Activated CD4-positive, CD25-positive, alpha-beta regulatory T cell (primary cell): ENCODE results near the gene PSMA1.
A peak's percentile ranks its signal among the peaks of the same experiment; 100 is the strongest.

Experiments
- DNase-seq, 4 experiments: peaks; one replicate each; lab custom pipeline; 2025; lab: John Stamatoyannopoulos, UW

Gene PSMA1

DNA sequence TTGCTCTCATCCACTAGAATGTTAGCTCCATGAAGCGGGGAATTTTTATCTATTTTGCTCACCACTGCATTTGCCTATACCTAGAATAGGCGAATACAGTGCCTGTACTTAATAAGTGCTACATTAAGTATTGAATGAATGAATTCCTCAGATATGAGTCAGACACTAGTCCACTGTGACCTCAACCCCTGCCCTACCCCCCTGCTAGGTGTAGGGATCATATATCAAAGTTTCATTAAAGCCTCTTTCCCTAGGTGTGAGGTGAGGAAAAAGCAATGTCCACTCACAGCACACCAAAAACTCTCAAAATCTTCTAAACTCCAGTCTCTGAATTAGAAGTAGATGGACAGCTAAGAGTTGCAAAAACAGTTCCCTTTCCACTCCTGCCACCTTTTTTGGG lies 9.8 kb upstream of the PSMA1 start:
- DNase-seq: no peak

DNA sequence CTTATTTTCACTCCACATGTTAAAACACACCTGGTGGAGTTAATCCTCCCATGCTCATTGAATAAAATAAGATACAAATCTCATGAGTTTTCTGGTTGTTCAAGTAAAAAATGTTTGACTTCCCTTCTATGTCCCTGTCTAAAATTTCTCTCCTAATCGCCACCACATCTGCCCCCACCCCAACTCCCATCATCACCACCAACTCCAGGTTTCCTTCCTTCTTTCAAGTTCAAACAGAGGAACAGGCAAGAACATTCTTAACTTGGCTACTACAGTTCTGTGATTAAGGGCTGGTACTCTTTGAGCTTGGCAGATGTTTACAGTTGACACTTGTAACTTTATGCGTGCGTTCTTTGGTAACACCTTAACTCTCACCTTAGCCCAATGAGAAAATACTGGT lies 9.1 kb upstream of the PSMA1 start:
- DNase-seq: no peak

DNA sequence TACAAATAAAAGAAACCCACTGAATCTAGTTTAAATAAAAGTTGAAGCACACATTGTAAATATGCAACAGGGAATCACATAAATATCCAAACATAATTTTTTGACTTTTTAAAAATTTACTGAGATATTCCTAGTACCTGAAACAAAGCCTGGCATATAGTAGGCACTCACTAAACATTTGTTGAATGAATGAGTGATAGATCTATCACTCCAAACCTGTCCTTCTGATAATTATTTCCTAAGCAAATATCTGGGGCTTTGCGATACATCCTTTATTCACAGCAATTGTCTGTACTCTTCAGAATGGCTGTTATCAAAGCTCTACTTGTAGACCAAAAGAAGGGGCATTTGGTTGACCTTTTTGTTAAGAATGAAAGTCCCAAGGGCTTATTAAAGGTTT lies 2.6 kb upstream of the PSMA1 start:
- no peak for DNase-seq

DNA sequence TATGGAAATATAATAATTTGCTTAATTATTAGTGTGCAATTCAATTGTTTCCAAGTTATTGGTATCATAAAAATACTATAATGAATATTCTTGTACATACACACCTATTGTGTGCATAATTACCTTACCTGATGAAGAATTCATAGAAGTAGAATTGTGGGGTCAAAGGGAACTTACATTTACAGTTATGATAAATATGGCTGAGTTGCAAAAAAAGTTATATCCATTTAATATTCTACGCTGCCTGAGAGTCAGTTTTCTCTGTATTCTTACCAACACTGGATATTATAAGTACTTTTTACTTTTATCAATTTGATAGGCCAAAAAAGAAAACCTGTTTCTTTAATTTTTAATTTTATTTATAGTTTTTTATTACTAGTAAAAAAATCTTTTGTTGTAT lies 2.1 kb upstream of the PSMA1 start:
- DNase-seq: no peak

DNA sequence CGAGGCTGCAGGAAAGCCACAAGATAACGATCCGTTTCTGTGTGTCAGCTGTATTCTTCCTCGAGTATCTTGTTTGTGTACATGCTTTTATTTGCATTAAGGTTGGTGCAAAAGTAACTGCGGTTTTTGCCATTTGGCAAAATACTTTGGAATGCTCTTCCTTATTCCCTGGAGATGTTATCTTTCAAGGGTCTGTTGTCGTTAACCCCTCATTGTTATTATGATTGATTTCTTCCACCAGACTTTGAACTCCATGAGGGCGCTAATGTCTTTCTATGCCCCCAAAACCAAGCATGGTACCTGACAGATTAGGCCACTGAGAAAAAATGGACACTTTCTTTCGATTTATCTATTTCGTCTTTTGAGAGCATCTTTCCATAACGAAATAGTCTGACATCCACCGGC lies 563 bp upstream of the PSMA1 start:
- no peak for DNase-seq

DNA sequence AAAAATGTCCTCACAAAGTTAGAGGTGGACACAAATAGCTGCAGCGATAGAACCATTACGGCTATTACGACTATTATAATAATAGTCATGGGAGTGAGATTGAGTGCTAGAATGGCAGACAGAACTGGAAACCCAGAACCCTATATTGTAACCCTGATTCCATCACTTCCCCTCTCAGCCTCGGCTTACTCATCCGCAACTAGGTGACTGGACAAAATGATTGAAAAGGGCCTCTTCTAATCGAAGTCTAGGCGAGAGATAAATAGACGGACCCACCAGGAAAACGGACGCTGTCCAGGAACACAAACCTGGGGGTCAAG lies 629 bp downstream of the PSMA1 start:
- no peak for DNase-seq

DNA sequence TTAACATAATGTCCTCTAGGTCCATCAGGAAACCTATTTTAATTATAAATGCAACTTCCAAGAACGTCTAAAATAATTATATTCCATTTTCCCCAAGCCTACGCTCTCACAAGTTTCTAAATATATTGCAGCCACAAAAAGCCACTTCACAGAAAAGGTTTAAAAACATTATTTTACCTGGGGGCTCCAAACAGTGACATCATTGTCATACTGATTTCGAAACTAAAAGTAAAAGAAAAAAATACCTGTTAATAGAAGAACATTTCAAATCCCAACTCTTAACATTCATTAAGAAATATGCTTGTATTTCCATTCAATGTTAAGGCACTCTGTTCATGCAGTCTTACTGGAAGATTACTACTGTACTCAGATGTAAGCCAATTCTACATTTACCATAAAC lies 1.4 kb downstream of the PSMA1 start:
- DNase-seq: no peak

DNA sequence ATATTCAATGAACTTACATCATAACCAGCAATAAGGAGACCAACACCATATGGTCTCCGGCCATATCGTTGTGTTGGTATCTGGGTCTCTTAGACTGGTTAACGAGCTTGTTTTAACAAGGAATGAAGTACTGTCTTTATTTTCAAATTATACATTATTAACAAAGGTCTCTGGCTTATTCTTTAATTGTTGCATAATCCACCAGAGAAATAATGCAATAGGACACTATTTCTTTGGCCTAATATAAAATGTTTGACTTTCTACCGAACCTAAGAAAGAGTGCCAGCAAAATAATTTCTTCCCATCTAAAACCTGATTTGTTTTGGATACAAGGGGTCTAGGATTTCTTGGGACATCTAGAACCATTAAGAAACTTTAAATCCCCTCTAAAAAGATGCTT lies 6.4 kb downstream of the PSMA1 start:
- DNase-seq: no peak

- no peak for DNase-seq
Measured at GRCh38 chr11:14506532-14506931, 13.7 kb downstream of the PSMA1 start.

- DNase-seq: no peak
Measured at GRCh38 chr11:14503023-14503422, 17.2 kb downstream of the PSMA1 start.

- DNase-seq: no peak
Measured at GRCh38 chr11:14502039-14502438, 18.1 kb downstream of the PSMA1 start.

DNA sequence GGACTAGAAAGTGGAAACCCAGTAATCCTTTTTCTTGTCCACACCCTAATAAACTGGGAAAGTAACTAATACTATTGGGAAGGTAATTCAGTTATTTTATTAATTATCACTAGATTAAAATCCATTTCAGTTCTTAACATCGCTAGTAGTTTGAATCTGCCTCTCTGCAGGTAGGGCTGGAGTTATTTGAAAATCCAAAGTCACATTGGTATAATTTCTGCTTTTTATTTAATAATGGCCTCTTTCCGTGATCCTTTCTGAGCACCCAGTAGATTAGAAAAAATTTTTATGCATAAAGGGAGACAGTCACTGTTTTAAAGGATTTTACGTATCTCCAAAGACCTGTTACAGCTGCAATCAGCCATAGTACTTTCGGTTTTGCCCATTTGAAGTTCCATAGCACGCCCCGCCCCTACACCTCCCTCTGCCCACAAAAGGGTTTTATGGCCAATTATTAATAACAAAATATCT lies 20.0 kb downstream of the PSMA1 start:
- DNase-seq: peak in 3 of 4 experiments; percentile 5 to 18 (median 6)

DNA sequence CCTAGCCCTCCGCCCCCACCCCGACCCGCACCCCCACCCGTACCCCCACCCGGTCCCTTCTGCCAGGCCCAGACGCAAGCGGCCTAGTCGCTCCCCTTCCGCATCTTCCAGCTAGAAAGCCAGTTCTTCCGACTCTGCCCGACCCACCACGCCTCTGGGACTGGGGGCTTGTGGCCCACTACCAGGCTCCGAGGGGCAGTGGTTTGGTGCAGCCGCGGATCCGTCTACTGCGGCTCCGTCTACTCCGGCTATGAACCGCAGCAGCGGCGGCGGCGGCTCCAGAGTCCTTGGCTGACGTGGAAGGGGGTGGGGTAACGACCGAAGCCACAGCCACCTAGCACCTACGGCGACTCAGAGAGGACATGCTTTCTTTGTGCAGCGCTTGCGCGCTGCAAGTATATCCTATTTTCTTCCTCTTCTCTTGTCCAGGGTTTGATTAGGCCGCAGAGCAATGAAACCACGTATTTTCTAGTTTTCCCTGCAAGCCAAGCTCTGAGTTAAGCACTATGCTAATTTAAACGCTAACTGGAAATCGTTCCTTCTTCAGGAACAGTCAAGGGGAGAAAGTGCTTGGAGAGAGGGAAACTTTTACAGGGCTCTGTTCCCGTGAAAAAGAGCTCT lies 20.5 kb downstream of the PSMA1 start, which contains the start of gene COPB1:
TSS of gene COPB1 (minus strand) at position 252 of the 621 bp plus-strand sequence. CDS start 883 bp downstream, outside the sequence.
- DNase-seq: peak; percentile 69 to 85 (median 82)

GRCh38 chr11:14499178-14499559 lies 21.0 kb downstream of the PSMA1 start:
- peak in 1 of 4 experiments; percentile 14 for DNase-seq

DNA sequence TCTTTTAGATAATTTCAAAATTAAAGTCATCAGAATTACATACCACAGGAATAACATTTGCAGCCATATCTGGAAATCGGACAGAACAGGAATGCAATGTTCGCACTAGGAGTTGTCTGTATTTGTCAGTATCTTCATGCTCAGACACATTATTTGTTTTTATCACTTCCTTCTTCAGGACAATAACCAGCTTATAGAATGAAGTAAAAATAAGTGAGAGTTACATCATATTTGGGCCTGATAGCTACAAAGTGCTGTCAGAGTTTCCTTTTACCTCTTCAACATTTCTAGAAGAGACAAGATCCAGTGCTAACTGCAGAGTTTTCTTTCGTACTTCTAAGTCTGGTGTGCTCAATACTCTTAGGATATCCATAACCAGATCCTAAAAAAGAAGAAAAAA lies 39.5 kb downstream of the PSMA1 start:
- no peak for DNase-seq

- no peak for DNase-seq
Measured at GRCh38 chr11:14471127-14471526, 49.1 kb downstream of the PSMA1 start.

- no peak for DNase-seq
Measured at GRCh38 chr11:14463623-14464022, 56.6 kb downstream of the PSMA1 start.

- DNase-seq: no peak
Measured at GRCh38 chr11:14460147-14460546, 60.0 kb downstream of the PSMA1 start.

- no peak for DNase-seq
Measured at GRCh38 chr11:14458377-14458776, 61.8 kb downstream of the PSMA1 start.

DNA sequence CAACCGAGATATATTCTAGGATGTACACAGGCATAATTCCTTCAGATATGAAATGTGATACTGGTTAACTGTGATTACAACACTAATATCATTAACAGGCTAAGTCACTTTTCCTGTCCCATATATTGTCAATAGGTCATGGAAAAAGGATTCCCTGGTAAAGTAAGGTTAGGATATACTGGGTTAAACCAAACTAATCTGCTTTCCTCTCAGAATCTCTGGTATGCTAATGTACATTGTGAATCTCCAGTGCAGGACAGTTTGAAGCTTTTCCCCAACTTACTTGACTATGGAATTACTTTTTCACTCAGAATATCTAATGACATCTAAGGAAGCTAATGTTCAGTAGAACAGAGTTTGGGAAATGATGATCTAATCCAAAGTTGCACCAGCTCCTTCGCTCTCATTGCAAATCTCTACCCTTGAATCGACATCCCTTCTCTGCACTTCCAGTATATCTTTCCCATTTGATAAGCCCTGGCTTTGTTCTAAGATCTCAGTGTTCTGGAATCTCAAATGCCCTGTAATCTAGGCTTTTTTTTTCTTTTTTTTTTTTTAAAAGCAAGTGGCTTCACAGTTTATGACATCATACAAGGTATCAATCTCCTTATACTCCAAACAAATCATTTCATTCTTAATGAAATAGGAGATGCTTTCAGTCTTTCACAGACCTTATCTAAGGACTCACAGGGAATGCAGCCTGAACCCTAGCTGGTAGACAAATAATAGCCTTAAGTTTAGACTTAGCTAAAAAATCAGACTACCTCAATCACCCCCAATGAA lies 64.3 kb downstream of the PSMA1 start:
- no peak for DNase-seq
